Activated T-cell treated with anti-CD3 and anti-CD28 coated beads for 1 hour (primary cell): ENCODE data around the gene PTPN11.
"Not testable (repeated sequence)": the region's sequence is repeated elsewhere in the genome, so short reads cannot be mapped to it uniquely, and the experiment has no call there.

Source experiments
- DNase-seq: peaks from one replicate; pipeline ENCODE4 v3.0.0-alpha.2; 2020; ENCODE audit warnings: low read depth

The PTPN11 gene

GRCh38 chr12:112514926-112515642, 96.3 kb downstream of the PTPN11 start:
- no peak for DNase-seq

- DNase-seq, result no peak
These were observed 97.1 kb downstream of the PTPN11 start for GRCh38 chr12:112515868-112516267.

GRCh38 chr12:112517730-112518364, 99.1 kb downstream of the PTPN11 start:
- no peak for DNase-seq

DNA sequence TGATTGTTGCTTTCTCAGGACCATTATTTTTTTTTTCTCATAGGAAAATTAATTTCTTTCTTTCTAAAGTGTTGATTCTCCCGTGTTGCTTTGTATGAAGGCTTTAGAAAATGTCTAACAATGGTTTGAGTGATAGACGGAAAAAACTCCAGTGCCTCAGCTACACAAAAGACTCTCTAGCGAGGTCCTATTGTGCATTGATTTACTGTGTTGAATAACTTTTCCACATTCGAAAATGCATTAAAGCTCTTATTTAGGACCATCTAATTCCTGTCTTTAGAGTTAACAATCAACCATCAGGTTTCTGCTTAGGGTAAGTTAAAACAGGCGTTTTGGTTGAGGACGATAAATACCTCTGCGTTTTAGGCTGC, 99.6 kb downstream of the PTPN11 start:
- no peak for DNase-seq

- DNase-seq, result not testable (repeated sequence)
These were observed 101.1 kb downstream of the PTPN11 start for GRCh38 chr12:112519841-112520340.

- DNase-seq, result no peak
These were observed 105.1 kb downstream of the PTPN11 start for GRCh38 chr12:112523856-112524255.

- DNase-seq, result no peak
These were observed 105.5 kb downstream of the PTPN11 start for GRCh38 chr12:112524269-112524668.

GRCh38 chr12:112524676-112525425, 106.1 kb downstream of the PTPN11 start:
- DNase-seq, result no peak

DNA sequence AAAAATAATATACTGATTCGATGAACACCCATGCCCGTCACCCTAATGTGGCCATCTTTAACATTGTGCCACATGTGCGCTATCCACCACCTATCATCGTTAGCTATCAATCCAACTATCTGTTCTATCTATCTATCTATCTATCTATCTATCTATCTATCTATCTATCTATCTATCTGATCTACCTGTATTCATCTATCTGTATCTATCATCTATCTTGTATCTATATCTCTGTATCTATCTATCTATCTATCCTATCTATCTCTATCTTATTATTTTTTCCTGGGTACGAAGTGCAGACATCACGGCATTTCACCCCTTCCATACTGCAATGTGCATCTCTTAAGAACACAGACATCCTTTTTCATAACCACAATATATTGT, 106.7 kb downstream of the PTPN11 start:
- DNase-seq, result no peak

GRCh38 chr12:112527082-112527481, 108.3 kb downstream of the PTPN11 start:
- no peak for DNase-seq

GRCh38 chr12:112527501-112527900, 108.8 kb downstream of the PTPN11 start:
- DNase-seq, result no peak

GRCh38 chr12:112528521-112528920, 109.8 kb downstream of the PTPN11 start:
- no peak for DNase-seq

- no peak for DNase-seq
These were observed 112.2 kb downstream of the PTPN11 start for GRCh38 chr12:112530941-112531340.

DNA sequence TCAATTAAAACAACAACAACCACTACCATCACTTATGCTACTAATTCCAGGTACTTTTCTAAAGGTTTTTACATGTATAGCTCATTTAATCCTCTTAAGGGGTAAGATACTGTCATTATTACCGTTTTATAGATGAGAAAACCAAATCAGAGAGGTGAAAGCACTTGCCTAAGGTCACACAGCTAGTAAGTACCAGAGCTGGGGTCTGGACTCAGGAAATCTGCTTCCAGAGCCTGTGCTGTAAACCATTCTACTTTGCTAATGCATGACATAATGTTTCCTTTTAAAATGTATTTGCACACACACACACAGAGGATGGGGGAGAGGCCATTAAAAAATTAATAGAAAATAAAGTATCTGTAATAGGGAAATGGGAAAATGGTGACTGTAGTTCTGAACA, 113.4 kb downstream of the PTPN11 start:
- no peak for DNase-seq

DNA sequence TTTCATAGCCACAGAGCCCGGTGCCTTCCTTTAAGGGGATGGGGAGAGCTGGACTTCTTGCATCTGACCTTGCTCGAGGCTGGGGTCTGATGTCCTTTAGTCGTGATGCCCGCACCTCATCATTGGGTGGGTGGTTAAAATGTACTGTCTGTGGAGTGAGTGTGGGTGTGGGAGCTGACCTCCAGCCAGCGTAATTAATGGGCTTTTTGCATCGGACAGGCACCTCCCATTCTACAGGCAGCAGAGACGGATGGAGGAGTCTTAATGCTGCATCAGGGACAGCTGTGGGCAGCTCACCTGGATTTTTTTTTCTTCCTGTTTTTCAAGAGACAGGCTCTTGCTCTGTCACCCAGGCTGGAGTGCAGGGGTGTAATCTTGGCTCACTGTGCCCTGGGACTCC, 114.8 kb downstream of the PTPN11 start:
- no peak for DNase-seq

- DNase-seq, result no peak
These were observed 116.3 kb downstream of the PTPN11 start for GRCh38 chr12:112535017-112535416.

DNA sequence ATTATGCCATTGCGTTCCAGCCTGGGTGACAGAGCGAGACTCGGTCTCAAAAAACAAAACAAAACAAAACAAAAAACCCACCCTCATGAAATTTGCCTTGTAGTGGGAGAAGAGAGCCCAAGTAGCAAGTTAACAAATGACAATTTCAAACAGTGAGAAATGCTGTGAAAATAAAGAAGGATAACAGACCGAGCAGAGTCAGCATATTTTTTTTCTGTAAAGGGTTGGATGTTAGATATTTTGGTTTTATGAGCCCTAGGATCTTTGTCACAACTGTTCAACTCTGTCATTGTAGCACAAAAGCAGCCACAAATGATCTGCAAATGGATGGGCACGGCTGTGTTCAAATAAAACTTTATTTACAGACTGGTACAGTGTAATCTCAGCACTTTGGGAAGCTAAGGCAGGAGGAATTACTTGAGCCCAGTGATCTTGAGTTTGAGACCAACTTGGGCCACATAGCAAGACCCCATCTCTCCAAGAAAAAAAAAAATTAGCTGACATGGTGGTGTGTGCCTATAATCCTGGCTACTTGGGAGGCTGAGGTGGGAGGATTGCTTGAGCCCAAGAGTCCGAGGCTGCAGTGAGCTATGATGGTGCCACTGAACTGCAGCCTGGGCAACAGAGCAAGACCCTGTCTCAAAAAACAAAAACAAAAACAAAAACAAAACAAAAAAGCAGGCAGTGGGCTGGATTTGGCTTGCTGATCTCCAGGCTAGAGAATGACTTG, 117.1 kb downstream of the PTPN11 start:
- no peak for DNase-seq

DNA sequence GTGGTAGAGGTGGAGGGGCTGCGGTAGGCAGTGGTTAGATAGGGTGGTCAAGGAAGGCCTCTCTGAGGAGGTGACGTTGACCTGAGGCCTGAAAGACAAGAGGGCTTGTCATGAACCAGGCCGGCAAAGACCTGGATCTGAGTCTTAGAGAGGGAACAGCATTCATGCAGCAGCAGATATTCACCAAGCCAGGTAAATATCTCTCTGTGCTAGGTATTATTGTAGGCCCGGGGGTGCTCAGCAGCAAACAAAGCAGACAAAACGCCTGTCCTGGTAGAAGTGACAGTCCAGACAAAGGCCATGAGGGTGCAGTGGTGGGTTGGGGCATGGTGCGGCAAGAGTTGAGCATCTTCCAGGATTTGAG, 117.6 kb downstream of the PTPN11 start:
- DNase-seq, result no peak

DNA sequence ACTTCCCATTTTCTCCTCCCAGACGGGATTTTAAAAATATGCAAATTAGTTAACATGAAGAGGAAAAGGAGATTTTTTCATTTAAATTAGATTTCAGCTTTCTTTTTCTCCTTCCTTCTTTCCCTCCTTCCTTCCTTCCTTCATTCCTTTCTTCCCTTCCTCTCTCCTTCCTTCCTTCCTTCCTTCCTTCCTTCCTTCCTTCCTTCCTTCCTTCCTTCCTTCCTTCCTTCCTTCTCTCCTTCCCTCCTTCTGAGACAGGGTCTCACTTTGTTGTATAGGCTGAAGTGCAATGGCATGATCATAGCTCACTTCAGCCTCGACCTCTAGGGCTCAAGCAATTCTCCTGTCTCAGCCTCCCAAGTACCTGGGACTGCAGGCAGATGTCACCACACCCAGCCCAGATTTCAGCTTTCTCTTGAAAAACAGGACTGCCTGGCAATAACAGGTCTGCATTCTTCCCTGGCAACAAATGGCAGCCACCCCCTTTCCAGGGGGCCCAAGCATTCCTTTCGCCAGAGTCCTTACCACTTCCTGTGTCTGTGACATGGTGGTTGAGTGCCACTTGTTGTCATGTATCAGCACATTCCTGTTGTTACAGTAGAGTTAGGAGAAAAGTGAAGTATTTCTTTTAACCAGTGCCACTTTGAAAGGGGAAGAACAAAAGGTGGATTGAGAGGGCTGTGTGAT, 119.1 kb downstream of the PTPN11 start:
- DNase-seq, result no peak

DNA sequence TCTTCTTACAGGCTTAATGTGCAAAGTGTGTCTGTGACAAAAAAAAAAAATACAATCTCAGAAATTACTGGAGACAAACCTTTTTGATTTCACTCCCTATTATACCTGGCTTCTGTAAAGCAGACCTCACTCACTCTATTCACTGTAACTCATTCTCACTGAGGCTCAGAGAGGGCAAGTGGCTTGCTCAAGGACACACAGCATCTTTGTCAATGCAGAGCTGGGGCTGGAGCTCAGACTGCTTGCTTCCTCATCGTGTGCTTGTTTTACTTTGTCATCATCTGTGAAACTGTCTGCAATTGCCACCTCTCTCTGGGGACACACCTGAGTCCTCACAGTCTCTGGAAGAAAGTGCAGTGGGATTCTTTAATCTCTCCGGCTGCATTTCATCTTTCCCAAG, 120.0 kb downstream of the PTPN11 start:
- DNase-seq, result no peak

GRCh38 chr12:112539221-112539620, 120.5 kb downstream of the PTPN11 start:
- DNase-seq, result no peak

- no peak for DNase-seq
These were observed 121.3 kb downstream of the PTPN11 start for GRCh38 chr12:112540021-112540420.
